SH-SY5Y (cell line): ENCODE data around the gene TXNL4A.

ENCODE experiments used
- GATA2 ChIP-seq: IDR thresholded peaks from 2 replicates; pipeline ENCODE4 v1.6.1; 2011; ENCODE audit warnings: mild to moderate bottlenecking, low read depth, low read length
- GATA3 ChIP-seq: IDR thresholded peaks from 2 replicates; pipeline ENCODE4 v1.6.1; 2011; ENCODE audit warnings: low read depth, mild to moderate bottlenecking, low read length, moderate library complexity

DNA sequence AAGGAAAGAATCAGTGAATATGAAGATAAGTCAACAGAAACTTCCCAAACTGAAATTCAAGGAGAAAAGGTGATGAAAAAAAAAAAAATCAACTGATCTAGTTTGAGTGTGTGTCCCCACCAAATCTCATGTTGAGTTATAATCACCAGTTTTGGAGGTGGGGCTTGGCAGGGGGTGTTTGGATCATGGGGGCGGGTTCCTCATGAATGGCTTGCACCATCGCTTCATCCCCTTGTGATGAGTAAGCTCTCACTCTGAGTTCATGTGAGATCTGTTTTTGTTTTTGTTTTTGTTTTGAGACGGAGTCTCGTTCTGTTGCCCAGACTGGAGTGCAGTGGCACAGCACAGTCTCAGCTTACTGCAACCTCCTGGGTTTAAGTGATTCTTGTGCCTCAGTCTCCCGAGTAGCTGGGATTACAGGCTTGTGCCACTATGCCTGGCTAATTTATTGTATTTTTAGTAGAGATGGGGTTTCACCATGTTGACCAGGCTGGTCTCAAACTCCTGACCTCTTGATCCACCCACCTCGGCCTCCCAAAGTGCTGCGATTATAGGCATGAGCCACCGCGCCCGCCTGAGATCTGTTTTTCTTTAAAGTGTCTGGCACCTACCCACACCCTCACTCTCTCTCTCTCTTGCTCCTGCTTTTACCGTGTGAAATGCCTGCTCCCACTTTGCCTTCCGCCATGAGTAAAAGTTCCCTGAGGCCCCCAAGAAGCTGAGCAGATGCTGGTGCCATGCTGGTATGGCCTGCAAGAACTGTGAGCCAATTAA is 32.9 kb downstream of the TXNL4A start:
- TF ChIP-seq GATA3 (no peak), GATA2 (no peak)
